HG03432 (cell line): Measurements from ENCODE around the gene SMIM10L1.
A peak's percentile ranks its signal among the peaks of the same experiment; 100 is the strongest.

Experiments used
- ATAC-seq: cut with Tn5 transposase; IDR thresholded peaks from one replicate; pipeline ENCODE4 v1.9.1; 2021; ENCODE audit warnings: mild to moderate bottlenecking, moderate library complexity; ENCODE audit not compliant: unreplicated experiment

SMIM10L1 gene

DNA sequence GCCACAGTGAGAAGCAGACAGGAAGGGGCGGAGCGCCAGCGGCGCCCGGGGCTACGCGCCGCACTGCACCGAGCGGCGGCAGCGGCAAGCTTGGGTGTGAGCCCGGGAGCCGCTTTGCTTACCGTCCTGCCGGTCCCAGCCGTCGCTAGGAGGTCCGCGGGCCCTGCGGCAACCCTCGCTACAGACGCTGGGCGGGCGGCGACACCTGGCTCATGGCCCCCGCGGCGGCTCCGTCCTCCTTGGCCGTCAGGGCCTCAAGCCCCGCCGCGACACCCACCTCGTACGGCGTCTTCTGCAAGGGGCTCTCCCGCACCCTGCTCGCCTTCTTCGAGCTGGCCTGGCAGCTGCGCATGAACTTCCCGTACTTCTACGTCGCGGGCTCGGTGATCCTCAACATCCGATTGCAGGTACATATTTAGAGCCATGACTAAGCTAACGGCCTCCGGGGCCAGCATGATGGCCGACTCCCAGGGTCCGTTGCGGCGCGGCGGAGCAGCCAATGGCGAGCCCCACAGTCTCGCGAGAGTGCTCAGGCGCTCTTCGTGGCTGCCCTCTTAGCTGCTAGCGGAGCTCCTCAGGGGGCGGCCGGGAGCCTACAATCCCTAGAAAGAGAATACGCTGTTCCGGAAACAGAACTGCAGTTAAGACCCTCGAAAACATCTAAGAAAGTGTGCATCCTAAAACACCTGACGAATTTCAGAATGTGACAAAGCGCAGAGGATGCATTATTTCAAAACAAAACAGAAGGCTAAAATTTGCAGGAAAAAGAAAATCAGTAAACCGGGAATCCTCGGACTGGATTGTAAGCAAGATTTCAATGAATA is at the start of gene SMIM10L1:
Gene SMIM10L1 (plus strand): TSS at position 50 of the 824 bp plus-strand sequence. CDS start 163 bp downstream, at position 213.
- peak; percentile 97 for ATAC-seq

- no peak for ATAC-seq
Observed at GRCh38 chr12:11130382-11130781, 40.6 kb upstream of the SMIM10L1 start.

DNA sequence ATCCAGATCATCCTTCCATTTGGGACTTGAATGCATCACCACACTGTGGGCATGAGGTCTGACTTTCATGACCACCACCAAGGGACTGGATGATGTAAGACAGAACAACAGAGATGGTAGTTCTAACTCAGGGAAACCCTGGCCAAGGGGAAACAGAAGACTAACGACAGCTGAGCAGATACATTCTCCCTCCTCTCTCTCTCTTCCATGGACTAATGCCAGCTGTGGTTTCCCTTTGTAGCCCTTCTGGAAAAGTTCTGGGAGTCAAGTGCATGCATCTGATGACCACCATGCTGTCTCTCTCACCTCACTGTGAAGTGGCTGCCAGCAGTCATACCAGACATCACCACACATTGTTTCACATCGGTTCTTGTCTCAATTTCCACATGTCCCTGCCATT is 40.0 kb upstream of the SMIM10L1 start:
- no peak for ATAC-seq

DNA sequence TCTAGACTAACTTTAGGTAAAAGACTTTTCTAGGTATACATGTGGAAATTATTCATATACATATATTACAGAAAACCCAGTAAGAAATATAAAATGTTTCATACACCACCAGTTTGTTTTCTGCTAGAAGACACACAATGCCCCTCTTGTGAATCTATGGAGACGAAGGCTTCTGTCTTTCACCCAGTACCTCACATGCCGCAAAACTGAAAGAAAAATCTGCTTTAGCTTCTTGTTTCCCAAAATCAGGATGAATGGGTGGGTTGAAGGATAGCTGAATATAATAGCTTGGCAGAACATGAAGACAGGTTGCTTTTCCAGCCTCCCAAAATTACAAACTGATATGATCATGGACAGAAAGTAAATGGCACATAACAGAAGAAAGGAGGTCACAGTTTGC is 37.8 kb upstream of the SMIM10L1 start:
- ATAC-seq, result no peak

GRCh38 chr12:11133816-11134215 is 37.2 kb upstream of the SMIM10L1 start:
- ATAC-seq, result no peak

DNA sequence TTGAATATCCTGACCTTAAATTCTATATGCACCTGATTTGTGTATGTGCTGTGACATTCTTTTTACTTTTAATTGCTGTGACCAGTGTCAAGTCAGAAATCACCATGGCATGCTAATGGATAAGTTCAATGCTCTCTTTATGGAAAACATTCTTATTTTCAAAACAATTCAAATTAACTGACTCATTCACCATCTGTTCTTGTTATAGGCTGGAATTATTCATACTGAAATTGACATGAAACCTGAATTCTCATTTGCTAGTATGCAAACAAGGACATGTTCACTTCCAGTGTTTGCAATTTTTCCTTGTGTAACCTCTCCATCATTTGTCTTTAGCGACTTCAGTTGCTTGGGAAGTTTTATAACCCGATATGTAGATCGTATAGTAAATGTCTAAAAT is 36.7 kb upstream of the SMIM10L1 start, which contains the start of gene TAS2R30:
Gene TAS2R30 (minus strand): TSS at position 340 of the 400 bp plus-strand sequence. CDS start 400 bp downstream, outside the sequence.
- no peak for ATAC-seq

GRCh38 chr12:11136075-11136474 is 34.9 kb upstream of the SMIM10L1 start:
- ATAC-seq, result no peak

DNA sequence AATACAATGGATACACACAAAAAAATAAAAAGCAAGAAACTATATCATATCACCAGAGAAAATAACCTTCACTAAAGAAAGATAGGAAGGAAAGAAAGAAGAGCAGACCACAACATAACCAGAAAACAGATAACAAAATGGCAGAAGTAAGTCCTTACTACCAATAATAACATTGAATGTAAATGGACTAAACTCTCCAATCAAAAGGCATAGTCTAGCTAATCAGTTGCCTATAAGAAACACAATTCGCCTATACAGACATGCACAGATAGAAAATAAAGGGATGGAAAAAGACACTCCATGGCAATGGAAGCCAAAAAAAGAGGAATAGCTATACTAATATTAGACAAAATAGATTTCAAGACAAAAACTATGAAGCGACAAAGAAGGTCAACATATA is 27.6 kb upstream of the SMIM10L1 start:
- no peak for ATAC-seq

- no peak for ATAC-seq
Observed at GRCh38 chr12:11144297-11144696, 26.7 kb upstream of the SMIM10L1 start.

GRCh38 chr12:11147420-11147819 is 23.6 kb upstream of the SMIM10L1 start:
- ATAC-seq, result no peak

GRCh38 chr12:11150832-11151231 is 20.2 kb upstream of the SMIM10L1 start:
- ATAC-seq, result peak; percentile 45

DNA sequence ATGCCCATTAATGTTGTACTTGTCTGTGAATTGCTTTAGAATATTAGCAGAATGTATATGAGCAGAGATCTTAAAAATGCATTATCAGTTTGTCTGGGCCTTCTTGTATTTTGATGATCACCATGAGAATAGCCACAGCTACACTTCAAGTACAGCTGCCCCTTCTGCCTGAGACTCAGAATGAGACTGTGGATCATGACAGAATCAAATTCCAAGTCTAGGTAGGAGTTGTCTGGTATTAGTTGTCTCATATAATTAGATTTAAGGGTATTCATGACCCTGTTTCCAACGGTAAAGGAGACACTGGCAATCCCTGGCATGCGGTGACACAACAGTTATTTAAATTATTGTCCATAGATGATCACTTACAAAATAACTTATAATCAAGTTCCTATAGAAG is 18.3 kb upstream of the SMIM10L1 start:
- ATAC-seq, result no peak

DNA sequence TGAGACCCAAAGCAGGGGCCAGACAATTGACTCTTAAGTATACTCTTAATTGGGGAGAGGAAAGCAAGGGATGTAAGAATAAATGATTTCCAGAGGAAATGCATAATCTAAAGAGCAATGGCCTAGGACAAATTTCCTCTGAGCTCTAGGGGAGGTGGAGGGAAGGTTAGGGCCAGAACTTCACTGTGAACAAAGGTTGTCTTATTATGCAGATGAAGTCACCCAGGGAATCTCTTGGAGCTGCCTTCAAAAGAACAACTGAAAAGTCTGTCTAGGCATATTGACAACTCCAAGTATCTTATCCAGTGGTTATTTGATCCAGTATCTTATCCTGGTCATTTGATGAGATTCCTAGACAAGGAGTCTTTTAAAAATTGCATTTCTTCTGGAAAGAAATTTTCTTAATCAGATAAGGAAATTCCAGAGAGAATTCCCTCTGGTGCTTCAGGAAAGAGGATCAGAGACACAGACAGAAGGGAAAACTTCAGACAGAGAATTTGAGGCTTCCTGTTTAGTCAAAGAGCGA is 16.5 kb upstream of the SMIM10L1 start:
- no peak for ATAC-seq

GRCh38 chr12:11158885-11159444 is 12.0 kb upstream of the SMIM10L1 start:
- no peak for ATAC-seq

DNA sequence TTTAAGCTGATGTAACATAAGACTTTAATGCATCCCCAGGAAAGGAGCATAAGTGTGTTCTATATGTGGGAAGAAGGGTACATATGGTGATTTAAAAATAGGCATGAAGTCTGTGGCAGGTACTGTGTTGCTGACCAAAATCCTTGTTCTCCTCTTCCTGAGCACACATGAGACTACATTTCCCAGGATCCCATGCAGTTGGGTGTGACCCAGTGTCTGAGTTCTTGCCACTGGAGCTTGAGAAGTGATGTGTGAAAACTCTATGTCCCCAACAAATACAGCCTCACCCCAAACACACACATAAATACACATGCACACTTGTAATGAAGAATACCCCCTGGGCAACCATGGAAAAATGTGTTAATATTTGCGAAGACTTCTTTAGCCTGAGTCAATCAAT is 8.5 kb upstream of the SMIM10L1 start:
- ATAC-seq, result no peak

GRCh38 chr12:11164384-11164783 is 6.6 kb upstream of the SMIM10L1 start:
- ATAC-seq, result no peak

DNA sequence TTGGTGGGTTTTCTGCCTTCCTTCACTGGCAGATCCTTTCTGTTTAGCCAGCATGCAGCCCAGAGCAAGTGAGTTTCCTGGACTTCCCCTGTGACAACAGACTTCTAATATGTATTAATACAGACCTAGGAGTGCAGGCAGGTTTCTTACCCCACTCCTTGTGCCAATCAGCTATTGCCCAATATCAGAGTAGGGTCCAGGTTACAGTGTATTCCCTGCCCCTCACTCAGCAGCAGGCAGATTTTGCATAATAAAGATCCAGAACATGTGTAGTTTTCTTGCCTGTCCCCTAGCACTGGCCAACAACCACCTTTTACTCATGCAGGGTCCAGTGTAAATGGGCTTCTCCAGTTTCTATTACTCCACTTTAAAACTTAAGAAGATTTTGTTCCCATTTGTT is 4.7 kb upstream of the SMIM10L1 start:
- no peak for ATAC-seq

- ATAC-seq, result no peak
Observed at GRCh38 chr12:11170810-11171144, 217 bp upstream of the SMIM10L1 start.

DNA sequence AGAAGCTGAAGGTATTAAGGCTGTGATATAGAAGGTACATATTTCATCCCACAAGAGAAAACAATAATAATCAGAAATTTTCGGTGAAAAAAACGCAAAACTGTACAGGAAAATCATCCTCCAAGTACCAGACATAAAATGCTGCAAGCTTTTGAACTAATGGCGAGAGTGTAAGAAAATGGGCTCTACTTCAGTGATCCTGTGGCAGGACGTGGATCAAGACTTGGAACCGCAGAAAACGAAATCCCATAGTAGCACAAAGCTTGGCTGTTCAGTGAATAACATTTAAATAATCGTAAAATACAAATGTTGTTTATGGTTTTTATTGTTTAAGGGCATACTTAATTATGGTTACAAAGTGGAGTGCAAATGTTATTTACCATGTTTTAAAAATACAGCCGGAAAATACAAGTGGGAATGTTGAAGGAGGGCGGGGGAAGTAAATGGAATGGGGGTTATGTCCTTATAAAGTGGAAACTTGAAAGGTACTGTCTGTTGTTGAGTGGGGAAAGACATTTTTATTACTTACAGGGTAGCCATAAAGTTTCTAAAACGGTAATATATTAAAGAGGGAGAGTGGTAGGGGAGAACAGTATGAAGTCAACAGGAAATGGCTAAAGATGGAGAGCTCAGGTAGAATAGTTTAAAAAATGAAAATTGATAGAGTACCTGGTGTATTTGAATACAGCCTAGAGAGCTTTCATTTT is 1.1 kb downstream of the SMIM10L1 start:
- ATAC-seq, result no peak

DNA sequence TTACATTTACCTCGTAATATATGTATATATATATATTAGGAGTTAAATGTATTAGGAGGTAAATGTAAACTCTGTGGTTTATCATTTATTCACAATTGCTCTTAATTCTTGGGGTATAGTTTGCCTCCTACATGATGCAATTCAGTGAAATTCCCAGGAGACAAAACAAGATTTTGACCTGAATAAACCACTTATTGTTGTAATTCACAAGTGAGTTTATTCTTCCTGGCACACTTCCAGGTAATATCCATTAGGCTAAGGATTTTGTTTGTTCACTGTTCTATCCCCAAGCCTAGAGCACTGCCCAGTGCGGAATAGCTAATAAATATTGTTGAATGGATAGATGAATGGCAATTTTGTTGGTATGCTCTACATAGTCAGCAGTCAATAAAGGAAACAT is 3.0 kb downstream of the SMIM10L1 start:
- no peak for ATAC-seq

DNA sequence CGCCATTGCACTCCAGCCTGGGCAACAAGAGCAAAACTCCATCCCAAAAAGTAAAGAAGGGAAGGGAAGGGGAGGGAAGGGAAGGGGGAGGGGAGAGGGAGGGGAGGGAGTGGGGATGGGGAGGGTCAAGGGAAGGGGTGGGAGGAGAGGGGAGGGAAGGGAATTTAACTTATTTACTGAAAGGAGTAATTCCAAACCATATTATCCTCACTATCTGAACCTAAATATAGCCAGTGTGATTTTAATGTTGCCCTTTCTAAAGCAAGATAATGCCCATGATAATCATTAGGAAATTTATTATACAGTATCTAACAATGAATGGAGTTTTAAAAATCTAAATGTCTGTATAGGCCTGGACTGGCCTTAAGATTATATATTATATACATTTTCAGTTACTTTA is 7.3 kb downstream of the SMIM10L1 start:
- ATAC-seq, result no peak

- ATAC-seq, result no peak
Observed at GRCh38 chr12:11182529-11182928, 11.5 kb downstream of the SMIM10L1 start.
